A673 (cell line): ENCODE measurements around the gene WDR37.

ENCODE experiments used
- CTCF ChIP-seq: fragments of 300-800, 200-600 bp; sonication (generic); conservative IDR thresholded peaks from 2 replicates; pipeline ENCODE4 v1.5.1; 2017; ENCODE audit warnings: low read depth, mild to moderate bottlenecking, antibody characterized with exemption, low read length, moderate library complexity, mixed read lengths
- EZH2 ChIP-seq: fragments of 200-600 bp; sonication (generic); IDR thresholded peaks from 2 replicates; pipeline ENCODE4 v1.6.1; 2017; ENCODE audit warnings: borderline replicate concordance, low read depth, mild to moderate bottlenecking, mixed read lengths, antibody characterized with exemption, low read length; ENCODE audit not compliant: poor library complexity, severe bottlenecking

GRCh38 chr10:1049425-1049958 lies 6.7 kb upstream of the WDR37 start:
- TF ChIP-seq CTCF (no peak), EZH2 (no peak)
